Measurements from ENCODE around the gene RIPOR3. TPM values are rescaled to one million over a fixed set of nuclear protein-coding genes. Genes with fewer than 3 reads are reported as not detected.
A peak's percentile ranks its signal among the peaks of the same experiment; 100 is the strongest.
"Not testable (repeated sequence)": the region's sequence is repeated elsewhere in the genome, so short reads cannot be mapped to it uniquely, and the experiment has no call there.

The RIPOR3 gene
- total and polyA plus RNA-seq, 9 of the 15 experiments (the other 6 are each of a cell fraction or from before 2014, with no cell fraction given): 3.3 to 62.7 (median 21.4) TPM

- POLR2A ChIA-PET: interaction anchor here (1.3 kb wide), 1 partner anchor 36 kb away, joined by 3 read pairs; no protein-coding TSS in a partner anchor
- H4K20me1 ChIP-seq (replicated peaks; ENCODE audit: control insufficient read depth, insufficient read depth, low read length); DNase-seq (ENCODE audit: extremely low read depth in 1 of 4, low spot score in 3 of 4); ATAC-seq; intact Hi-C loops (cut with micrococcal nuclease); H2AFZ ChIP-seq (ENCODE audit: low read depth, low read length); BruUV-seq (replicated peaks); H3K79me2 ChIP-seq (ENCODE audit: control insufficient read depth, insufficient read depth, low read length); H3K9ac ChIP-seq (ENCODE audit: insufficient read depth in 1 of 2, low read depth in 2 of 2, low read length in 2 of 2); H3K4me3 ChIP-seq; H3K4me2 ChIP-seq (ENCODE audit: insufficient read depth, low read length); H3K36me3 ChIP-seq (ENCODE audit: control insufficient read depth, insufficient read depth, low read length); in situ Hi-C loops (cut with MboI); H3K9me3 ChIP-seq (replicated peaks; ENCODE audit: control insufficient read depth, insufficient read depth, low read depth, low read length); H3K9me1 ChIP-seq (ENCODE audit: control insufficient read depth, insufficient read depth, low read length); H3K27me3 ChIP-seq (ENCODE audit: control insufficient read depth in 2 of 2, insufficient read depth in 2 of 2, low read length in 2 of 2); CTCF ChIA-PET (ENCODE audit: low intra/inter-chr PET ratio); FAIRE-seq; H3K27ac ChIP-seq (ENCODE audit: extremely low read depth, low read depth, low read length): not testable (repeated sequence)
- peaks cover 9 to 13% of the 10 kb centered on the region in 2 experiments; a peak in 4 of 5 replicates for H3K4me1 ChIP-seq (replicated peaks in 1 of 2; ENCODE audit: control insufficient read depth in 2 of 2, insufficient read depth in 2 of 2, low read length in 2 of 2)
- WGBS (ENCODE audit: insufficient coverage, low coverage, missing lambda C conversion rate): 67% methylated on average over 4 of the region's 7 CpGs
- 0 out of 2 replicates have a peak, but pooled peaks have one; percentile 11 for TF ChIP-seq ZNF121 (CRISPR knock-in tag; conservative IDR thresholded peaks at IDR 0.05)
- TF ChIP-seq, protein P1, sequence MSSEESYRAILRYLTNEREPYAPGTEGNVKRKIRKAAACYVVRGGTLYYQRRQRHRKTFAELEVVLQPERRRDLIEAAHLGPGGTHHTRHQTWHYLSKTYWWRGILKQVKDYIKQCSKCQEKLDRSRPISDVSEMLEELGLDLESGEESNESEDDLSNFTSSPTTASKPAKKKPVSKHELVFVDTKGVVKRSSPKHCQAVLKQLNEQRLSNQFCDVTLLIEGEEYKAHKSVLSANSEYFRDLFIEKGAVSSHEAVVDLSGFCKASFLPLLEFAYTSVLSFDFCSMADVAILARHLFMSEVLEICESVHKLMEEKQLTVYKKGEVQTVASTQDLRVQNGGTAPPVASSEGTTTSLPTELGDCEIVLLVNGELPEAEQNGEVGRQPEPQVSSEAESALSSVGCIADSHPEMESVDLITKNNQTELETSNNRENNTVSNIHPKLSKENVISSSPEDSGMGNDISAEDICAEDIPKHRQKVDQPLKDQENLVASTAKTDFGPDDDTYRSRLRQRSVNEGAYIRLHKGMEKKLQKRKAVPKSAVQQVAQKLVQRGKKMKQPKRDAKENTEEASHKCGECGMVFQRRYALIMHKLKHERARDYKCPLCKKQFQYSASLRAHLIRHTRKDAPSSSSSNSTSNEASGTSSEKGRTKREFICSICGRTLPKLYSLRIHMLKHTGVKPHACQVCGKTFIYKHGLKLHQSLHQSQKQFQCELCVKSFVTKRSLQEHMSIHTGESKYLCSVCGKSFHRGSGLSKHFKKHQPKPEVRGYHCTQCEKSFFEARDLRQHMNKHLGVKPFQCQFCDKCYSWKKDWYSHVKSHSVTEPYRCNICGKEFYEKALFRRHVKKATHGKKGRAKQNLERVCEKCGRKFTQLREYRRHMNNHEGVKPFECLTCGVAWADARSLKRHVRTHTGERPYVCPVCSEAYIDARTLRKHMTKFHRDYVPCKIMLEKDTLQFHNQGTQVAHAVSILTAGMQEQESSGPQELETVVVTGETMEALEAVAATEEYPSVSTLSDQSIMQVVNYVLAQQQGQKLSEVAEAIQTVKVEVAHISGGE (CRISPR knock-in tag; IDR thresholded peaks at IDR 0.05): peak in 1 of 3 experiments; percentile 52; a peak in 2 of 6 replicates
Observed at GRCh38 chr20:50698255-50698654, 6.9 kb upstream of the RIPOR3 start.

All from K562 (cell line).